Right lobe of liver (tissue), 4 donors: ENCODE measurements around the gene MCRS1.

ENCODE experiments used
- CTCF ChIP-seq, 4 donors: fragments of 200-600 bp in 3 of 4; fragments of 450-650 bp in 1 of 4; IDR thresholded peaks; one replicate each; pipeline versions ENCODE4 v1.5.1 to v1.8.0; 2016 to 2022; ENCODE audit warnings: antibody characterized with exemption in 4 of 4, mild to moderate bottlenecking in 2 of 4
- POLR2A ChIP-seq: fragments of 450-650 bp; IDR thresholded peaks from one replicate; pipeline ENCODE4 v1.6.1; 2017; ENCODE audit warnings: antibody characterized with exemption, mild to moderate bottlenecking
- donor health status: DM: no; HTN: no; CAD: no.
- donor health status: DM: no; HTN: no; CAD: no.
- donor health status: DM: no; HTN: yes; CAD: no.

DNA sequence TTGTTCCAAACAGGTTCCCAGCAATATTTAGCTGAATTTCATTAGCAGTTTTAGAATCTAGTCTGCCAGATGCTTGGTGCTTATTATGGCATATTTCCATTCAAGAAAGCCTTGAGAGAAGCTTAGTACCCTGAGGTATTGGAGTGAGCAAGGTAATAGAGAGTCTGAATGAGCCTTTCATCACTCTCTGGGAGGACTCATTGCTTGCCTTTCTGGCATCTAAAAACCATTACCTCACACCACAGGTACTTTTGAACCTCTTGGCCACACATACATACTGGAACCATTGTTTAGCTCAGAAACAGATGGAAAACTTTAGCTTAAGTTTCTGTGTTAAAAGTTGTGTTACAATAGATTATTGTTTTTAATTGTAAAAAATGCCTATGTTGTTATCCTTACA lies 56.5 kb downstream of the MCRS1 start:
- TF ChIP-seq CTCF (IDR thresholded peaks at IDR 0.05) (no peak), POLR2A (no peak)
